PC-3 (cell line): ENCODE measurements around the gene ACADS.

Source experiments
- CTCF ChIP-seq: fragments of 300-600 bp; sonication (generic); conservative IDR thresholded peaks from 2 replicates; pipeline ENCODE4 v1.5.1; 2017; ENCODE audit warnings: antibody characterized with exemption, low read depth, mild to moderate bottlenecking, low read length
- EZH2 ChIP-seq: fragments of 300-600 bp; sonication (generic); IDR thresholded peaks from one replicate; pipeline ENCODE4 v1.6.1; 2017; ENCODE audit warnings: antibody characterized with exemption, mild to moderate bottlenecking, low read length; ENCODE audit not compliant: unreplicated experiment
- EZH2phosphoT487 ChIP-seq: fragments of 300-600 bp; sonication (generic); IDR thresholded peaks from 2 replicates; pipeline ENCODE4 v1.6.1; 2018; ENCODE audit warnings: mild to moderate bottlenecking, antibody characterized with exemption, low read length, borderline replicate concordance

- TF ChIP-seq CTCF (no peak), EZH2 (no peak), EZH2phosphoT487 (no peak)
Measured at GRCh38 chr12:120764816-120765215, 39.2 kb downstream of the ACADS start.
